A549 (cell line): ENCODE results near the gene MED26. TPM values are rescaled to one million over a fixed set of nuclear protein-coding genes. Genes with fewer than 3 reads are reported as not detected.

ENCODE experiments used
- ATAC-seq, 2 experiments: fragments of 200-7000 bp in 1 of 2; fragments of >200 bp in 1 of 2; cut with Nextera tagmentation in 1 of 2; cut with Tn5 transposase in 1 of 2; 3 replicates each; pipeline versions ENCODE4 v1.8.0 to v1.9.1; 2018 to 2020; ENCODE audit warnings: mild to moderate bottlenecking in 1 of 2, moderate library complexity in 1 of 2
- CTCF ChIA-PET: fragments of 300-600 bp; sonication (Branson Sonifier 250); formaldehyde crosslinking; extraction: SDS; loops from one replicate; lab custom pipeline; 2021; ENCODE audit warnings: antibody characterized with exemption, inconsistent platforms; lab: Yijun Ruan, JAX
- POLR2A ChIA-PET: fragments of 350-600 bp; formaldehyde crosslinking; extraction: SDS; loops from one replicate; lab custom pipeline; 2021; ENCODE audit warnings: antibody characterized with exemption, inconsistent platforms; lab: Yijun Ruan, JAX
- DNase-seq, 2 experiments: peaks; one replicate each; pipeline versions ENCODE4 v3.0.0 to v3.0.0-alpha.2; 2011 to 2016; ENCODE audit warnings: low read depth in 1 of 2, low spot score in 1 of 2
- FAIRE-seq: peaks from 2 replicates; lab custom pipeline; 2011; peaks lifted over from hg19 to GRCh38; lab: Jason Lieb, UNC
- H3K27ac ChIP-seq, 2 experiments: fragments of >200 bp; sonication (Bioruptor Twin); formaldehyde crosslinking; 3 replicates each; pipeline ENCODE4 v1.5.1; 2016 to 2017
- H3K4me1 ChIP-seq: fragments of >200 bp; sonication (Bioruptor Twin); formaldehyde crosslinking; 3 replicates; pipeline ENCODE4 v1.6.1; 2016
- H3K4me2 ChIP-seq: fragments of >200 bp; sonication (Bioruptor Twin); formaldehyde crosslinking; 3 replicates; pipeline ENCODE4 v1.6.1; 2016
- H3K4me3 ChIP-seq: fragments of >200 bp; sonication (Bioruptor Twin); formaldehyde crosslinking; 3 replicates; pipeline ENCODE4 v1.5.1; 2016
- H3K9me3 ChIP-seq: fragments of >200 bp; sonication (Bioruptor Twin); formaldehyde crosslinking; 3 replicates; pipeline ENCODE4 v1.6.1; 2016
- CBX8 ChIP-seq: fragments of 200-600 bp; sonication (generic); IDR thresholded peaks from 2 replicates; pipeline ENCODE4 v1.6.1; 2016
- CHD4 ChIP-seq: fragments of 200-600 bp; sonication (generic); IDR thresholded peaks from 2 replicates; pipeline ENCODE4 v1.6.1; 2016; ENCODE audit warnings: antibody characterized with exemption, mild to moderate bottlenecking, borderline replicate concordance
- CTCF ChIP-seq: fragments of >200 bp; sonication (Bioruptor Twin); formaldehyde crosslinking; IDR thresholded peaks from 3 replicates; pipeline ENCODE4 v1.5.1; 2016
- E2F6 ChIP-seq: IDR thresholded peaks from 2 replicates; pipeline ENCODE4 v1.6.1; 2012; ENCODE audit warnings: low read depth, borderline replicate concordance
- EHMT2 ChIP-seq: fragments of 200-600 bp; sonication (generic); IDR thresholded peaks from 2 replicates; pipeline ENCODE4 v1.6.1; 2016; ENCODE audit warnings: antibody characterized with exemption, low read depth, mild to moderate bottlenecking, moderate library complexity
- FOXS1 ChIP-seq: fragments of 250-450 bp; sonication (Bioruptor Pico); IDR thresholded peaks from 2 replicates; pipeline ENCODE4 v1.5.0; 2020; ENCODE audit warnings: mild to moderate bottlenecking, moderate library complexity
- HDAC2 ChIP-seq: fragments of 200-600 bp; sonication (generic); IDR thresholded peaks from 2 replicates; pipeline ENCODE4 v1.6.1; 2016
- HOXB13 ChIP-seq: fragments of 250-450 bp; sonication (Bioruptor Pico); IDR thresholded peaks from 2 replicates; pipeline ENCODE4 v1.5.0; 2020; ENCODE audit warnings: low read depth, mild to moderate bottlenecking, moderate library complexity
- HOXB5 ChIP-seq: fragments of 250-450 bp; sonication (Bioruptor Pico); IDR thresholded peaks from 2 replicates; pipeline ENCODE4 v1.5.0; 2020; ENCODE audit warnings: mild to moderate bottlenecking, moderate library complexity
- JUN ChIP-seq, 2 experiments: fragments of >200 bp; sonication (Bioruptor Twin); formaldehyde crosslinking; IDR thresholded peaks; 2 replicates in 1 of 2; 3 replicates in 1 of 2; pipeline ENCODE4 v1.6.1; 2016 to 2017
- KDM5A ChIP-seq: fragments of 200-600 bp; sonication (generic); IDR thresholded peaks from 2 replicates; pipeline ENCODE4 v1.6.1; 2016; ENCODE audit warnings: antibody characterized with exemption, mild to moderate bottlenecking
- MAFK ChIP-seq: fragments of 450-650 bp; IDR thresholded peaks from 2 replicates; pipeline ENCODE4 v1.6.1; 2014; ENCODE audit not compliant: partially characterized antibody
- NFE2L2 ChIP-seq: fragments of 150-350 bp; conservative IDR thresholded peaks from 2 replicates; pipeline ENCODE4 v1.6.1; 2014; ENCODE audit warnings: low read length
- POLR2A ChIP-seq: IDR thresholded peaks from 2 replicates; pipeline ENCODE4 v1.6.1; 2012; ENCODE audit warnings: mild to moderate bottlenecking, low read length
- RCOR1 ChIP-seq: fragments of 150-350 bp; IDR thresholded peaks from 2 replicates; pipeline ENCODE4 v1.6.1; 2014; ENCODE audit warnings: antibody characterized with exemption, low read length, low read depth
- SMC3 ChIP-seq: fragments of >200 bp; sonication (Bioruptor Twin); formaldehyde crosslinking; IDR thresholded peaks from 3 replicates; pipeline ENCODE4 v1.6.1; 2018; ENCODE audit warnings: inconsistent platforms
- SREBF2 ChIP-seq: fragments of 450-650 bp; IDR thresholded peaks from 2 replicates; pipeline ENCODE4 v1.6.1; 2014; ENCODE audit warnings: mild to moderate bottlenecking, moderate library complexity
- USF2 ChIP-seq: fragments of 450-650 bp; IDR thresholded peaks from 2 replicates; pipeline ENCODE4 v1.6.1; 2014; ENCODE audit warnings: antibody characterized with exemption
- ZC3H11A ChIP-seq: fragments of 450-650 bp; IDR thresholded peaks from 2 replicates; pipeline ENCODE4 v1.6.1; 2014; ENCODE audit warnings: antibody characterized with exemption, mild to moderate bottlenecking
- ZFP36 ChIP-seq: fragments of 450-650 bp; IDR thresholded peaks from 2 replicates; pipeline ENCODE4 v1.6.1; 2014; ENCODE audit warnings: borderline replicate concordance; ENCODE audit not compliant: partially characterized antibody
- ZSCAN20 ChIP-seq: fragments of 250-450 bp; sonication (Bioruptor Pico); IDR thresholded peaks from 2 replicates; pipeline ENCODE4 v1.8.0; 2022; ENCODE audit warnings: mild to moderate bottlenecking, moderate library complexity
- WGBS: methylation state at CpG from one replicate; pipeline ENCODE4 v1.1.6; 2017; ENCODE audit errors: missing lambda C conversion rate; 5-methylcytosine and 5-hydroxymethylcytosine counted together
- polyA plus RNA-seq, 4 experiments: library from polyadenylated mRNA; depleted of rRNA in 3 of 4; stranded (reverse); fragments of >200 nt; fragmentation: RNase III in 1 of 4; extraction: RNeasy Plus Mini Kit Qiagen cat#74134 plus additional on column Dnase treatment in 1 of 4; gene quantifications; 2 replicates in 3 of 4; 3 replicates in 1 of 4; pipeline ENCODE4 v1.2.3, GENCODE V29; 2011 to 2017
- TF ChIP-seq, protein P1 (sequence below): IDR thresholded peaks from 2 replicates; pipeline ENCODE4 v1.6.1; 2012

MED26 gene
- polyA plus RNA-seq, 2 of the 4 experiments (the other 2 are of a cell fraction) = 2.4 to 3.6 TPM

DNA sequence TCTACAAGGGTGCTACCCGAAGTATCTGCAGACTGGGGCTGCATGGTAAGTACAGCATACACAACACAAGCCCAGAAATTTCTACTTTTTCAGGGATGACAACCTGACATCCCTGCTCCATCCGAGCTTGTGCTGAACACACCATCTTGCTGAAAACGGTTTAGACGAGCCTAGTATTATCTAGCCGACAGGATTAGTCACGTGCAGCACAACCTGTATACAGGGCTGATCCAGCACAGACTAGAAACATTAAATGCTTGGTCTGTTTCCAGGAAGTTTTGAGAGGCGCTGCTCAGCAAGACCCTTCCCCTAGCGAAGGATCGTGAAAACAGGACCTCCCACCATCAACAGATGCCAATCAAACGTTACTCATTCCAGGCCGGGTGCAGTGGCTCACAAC, 27.7 kb upstream of the MED26 start:
- Histone ChIP-seq H3K4me1 (peaks cover 7% of the 10 kb centered on the region; the same call in 2 of the 3 replicates), H3K4me3 (no peak overlapping the region), H3K4me2 (no peak overlapping the region), H3K27ac (no peak overlapping the region), H3K9me3 (no peaks in the 10 kb centered on the region)
- DNase-seq = no peak
- no peak for FAIRE-seq
- TF ChIP-seq USF2 (no peak), E2F6 (no peak), HOXB5 (CRISPR knock-in tag) (no peak), SREBF2 (no peak), MAFK (no peak), HDAC2 (no peak), ZSCAN20 (CRISPR knock-in tag) (no peak), CTCF (no peak), KDM5A (no peak), POLR2A (no peak)
- 90% methylated on average over 10 of the region's 11 CpGs for WGBS
- CTCF ChIA-PET = no interaction called here
- no peak for ATAC-seq
- POLR2A ChIA-PET = no interaction called here

DNA sequence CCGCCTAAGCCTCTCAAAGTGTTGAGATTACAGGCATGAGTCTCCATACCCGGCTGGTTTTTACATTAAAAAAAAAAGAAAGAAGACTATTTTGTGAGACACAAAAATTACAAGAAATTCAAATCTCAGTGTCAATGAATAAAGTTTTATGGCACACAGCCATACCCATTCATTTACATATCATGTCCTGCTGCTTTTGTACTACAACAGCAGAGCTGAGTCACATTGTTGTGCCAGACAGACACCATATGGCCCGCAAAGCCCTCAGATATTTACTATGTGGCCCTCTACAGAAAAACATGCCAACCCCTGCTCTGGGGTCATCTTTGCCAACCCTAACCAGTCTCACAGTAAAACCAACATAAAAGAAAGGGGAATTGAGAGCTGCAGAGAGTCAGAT, 26.6 kb upstream of the MED26 start:
- DNase-seq (no peak), FAIRE-seq (no peak), ATAC-seq (no peak)
- no peak overlapping the region for H3K4me2 ChIP-seq
- H3K4me1 ChIP-seq = peaks cover 7% of the 10 kb centered on the region; the same call in 2 of the 3 replicates
- 85% methylated on average over 3 of the region's 3 CpGs for WGBS
- H3K9me3 ChIP-seq = no peaks in the 10 kb centered on the region
- TF ChIP-seq CBX8 (no peak), CHD4 (no peak), ZC3H11A (no peak), USF2 (no peak), POLR2A (no peak), RCOR1 (no peak), FOXS1 (CRISPR knock-in tag) (no peak), HDAC2 (no peak), HOXB13 (CRISPR knock-in tag) (no peak), JUN (IDR thresholded peaks at IDR 0.05) (no peak), HOXB5 (CRISPR knock-in tag) (no peak), NFE2L2 (no peak), ZFP36 (no peak), EHMT2 (no peak), SMC3 (no peak)
- TF ChIP-seq, protein P1, sequence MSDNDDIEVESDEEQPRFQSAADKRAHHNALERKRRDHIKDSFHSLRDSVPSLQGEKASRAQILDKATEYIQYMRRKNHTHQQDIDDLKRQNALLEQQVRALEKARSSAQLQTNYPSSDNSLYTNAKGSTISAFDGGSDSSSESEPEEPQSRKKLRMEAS = no peak
- POLR2A ChIA-PET = interaction anchor here (0.6 kb wide), 1 partner anchor 788 kb away, joined by 3 read pairs; no protein-coding TSS in a partner anchor
- no peak overlapping the region for H3K27ac ChIP-seq
- no peak overlapping the region for H3K4me3 ChIP-seq
- CTCF ChIA-PET = interaction anchor here (0.6 kb wide), 1 partner anchor 1071 kb away, joined by 3 read pairs; no protein-coding TSS in a partner anchor
